Measurements from ENCODE around the gene TBC1D8.

TBC1D8 gene

GRCh38 chr2:101080211-101081068 lies 70.7 kb downstream of the TBC1D8 start:
- TF ChIP-seq GABPA (IDR thresholded peaks at IDR 0.05; ENCODE audit: low read depth) (no peak), REST (IDR thresholded peaks at IDR 0.05; ENCODE audit: insufficient replicate concordance, low read depth) (no peak), CTCF (IDR thresholded peaks at IDR 0.05; ENCODE audit: insufficient read depth, low read length) (no peak), SPI1 (IDR thresholded peaks at IDR 0.05; ENCODE audit: borderline replicate concordance, low read depth) (no peak), POLR2AphosphoS5 (IDR thresholded peaks at IDR 0.05; ENCODE audit: low read depth) (no peak)
- no peak overlapping the region for H3K4me3 ChIP-seq (replicated peaks; ENCODE audit: insufficient read depth, low read length)
- DNase-seq (ENCODE audit: low read depth in 1 of 2, low spot score in 1 of 2): no peak
- no peak overlapping the region for H3K27ac ChIP-seq (replicated peaks)
- H3K27me3 ChIP-seq (ENCODE audit: insufficient read depth, poor library complexity, severe bottlenecking): no peaks in the 10 kb centered on the region

- TF ChIP-seq SPI1 (IDR thresholded peaks at IDR 0.05; ENCODE audit: borderline replicate concordance, low read depth): no peak
- no peak for TF ChIP-seq CTCF (IDR thresholded peaks at IDR 0.05; ENCODE audit: insufficient read depth, low read length)
- no peak for TF ChIP-seq POLR2AphosphoS5 (IDR thresholded peaks at IDR 0.05; ENCODE audit: low read depth)
- TF ChIP-seq REST (IDR thresholded peaks at IDR 0.05; ENCODE audit: insufficient replicate concordance, low read depth): no peak
- TF ChIP-seq GABPA (IDR thresholded peaks at IDR 0.05; ENCODE audit: low read depth): no peak
- DNase-seq (ENCODE audit: low read depth in 1 of 2, low spot score in 1 of 2): no peak
- Histone ChIP-seq H3K27ac (replicated peaks) (no peak overlapping the region), H3K27me3 (ENCODE audit: insufficient read depth, poor library complexity, severe bottlenecking) (no peaks in the 10 kb centered on the region), H3K4me3 (replicated peaks; ENCODE audit: insufficient read depth, low read length) (no peak overlapping the region)
These were observed 74.6 kb downstream of the TBC1D8 start for GRCh38 chr2:101076581-101076980.

GRCh38 chr2:101064868-101065549 lies 86.2 kb downstream of the TBC1D8 start:
- H3K27ac ChIP-seq (replicated peaks): no peak overlapping the region
- H3K4me3 ChIP-seq (replicated peaks; ENCODE audit: insufficient read depth, low read length): no peak overlapping the region

More at GRCh38 chr2:101064868-101065549, 86.2 kb downstream of the TBC1D8 start:
- no peak for DNase-seq (ENCODE audit: low read depth in 1 of 2, low spot score in 1 of 2)
- no peaks in the 10 kb centered on the region for H3K27me3 ChIP-seq (ENCODE audit: insufficient read depth, poor library complexity, severe bottlenecking)
- TF ChIP-seq POLR2AphosphoS5 (IDR thresholded peaks at IDR 0.05; ENCODE audit: low read depth) (no peak), GABPA (IDR thresholded peaks at IDR 0.05; ENCODE audit: low read depth) (no peak), SPI1 (IDR thresholded peaks at IDR 0.05; ENCODE audit: borderline replicate concordance, low read depth) (no peak), CTCF (IDR thresholded peaks at IDR 0.05; ENCODE audit: insufficient read depth, low read length) (no peak), REST (IDR thresholded peaks at IDR 0.05; ENCODE audit: insufficient replicate concordance, low read depth) (no peak)

Data from HL-60 (cell line).